K562 (cell line): ENCODE results near the gene FBXL3. TPM values are rescaled to one million over a fixed set of nuclear protein-coding genes. Genes with fewer than 3 reads are reported as not detected.

Source experiments
- ATAC-seq: fragments of 200-7000 bp; cut with Tn5 transposase; 3 replicates; pipeline ENCODE4 v1.9.1; 2020; ENCODE audit warnings: moderate library complexity
- BruUV-seq: library from RNA; stranded (reverse); fragments of 400-500 nt; replicated peaks from 2 replicates; lab custom pipeline; 2021; lab: Mats Ljungman, UMichigan
- CTCF ChIA-PET: fragments of 300-600 bp; formaldehyde crosslinking; extraction: SDS; loops from one replicate; lab custom pipeline; 2021; ENCODE audit warnings: low intra/inter-chr PET ratio; lab: Yijun Ruan, JAX
- POLR2A ChIA-PET: fragments of 300-600, 350-650 bp; sonication (Branson Sonifier 250); formaldehyde crosslinking; extraction: SDS; loops from one replicate; lab custom pipeline; 2021; ENCODE audit warnings: antibody characterized with exemption, inconsistent platforms; lab: Yijun Ruan, JAX
- DNase-seq, 4 experiments: peaks; one replicate each; pipeline versions ENCODE4 v3.0.0 to v3.0.0-alpha.2; 2011 to 2018; ENCODE audit warnings: low spot score in 3 of 4, mixed read lengths in 3 of 4; ENCODE audit errors: extremely low read depth in 1 of 4
- FAIRE-seq: peaks from 2 replicates; lab custom pipeline; 2011; peaks lifted over from hg19 to GRCh38; lab: Jason Lieb, UNC
- H2AFZ ChIP-seq: 2 replicates; pipeline ENCODE4 v1.6.0; 2011; ENCODE audit warnings: low read depth, low read length, control low read depth, inconsistent platforms
- H3K27ac ChIP-seq: fragments of 200-600 bp; 3 replicates; pipeline ENCODE4 v1.8.0; 2011; ENCODE audit warnings: low read depth, mild to moderate bottlenecking, control low read depth, inconsistent platforms, low read length, moderate library complexity, mixed read lengths; ENCODE audit errors: extremely low read depth
- H3K27me3 ChIP-seq, 2 experiments: fragments of 300-600 bp in 1 of 2; 2 replicates in 1 of 2; 3 replicates in 1 of 2; pipeline versions ENCODE4 v1.6.0 to v1.8.0; 2011; ENCODE audit warnings: inconsistent platforms in 2 of 2, low read length in 2 of 2, mild to moderate bottlenecking in 1 of 2, mixed read lengths in 1 of 2, moderate library complexity in 1 of 2; ENCODE audit not compliant: control insufficient read depth in 2 of 2, insufficient read depth in 2 of 2
- H3K36me3 ChIP-seq: fragments of 300-600 bp; 3 replicates; pipeline ENCODE4 v1.8.0; 2011; ENCODE audit warnings: mild to moderate bottlenecking, low read length, inconsistent platforms; ENCODE audit not compliant: control insufficient read depth, insufficient read depth
- H3K4me1 ChIP-seq, 2 experiments: fragments of 200-600 bp in 1 of 2; replicated peaks in 1 of 2; 2 replicates in 1 of 2; 3 replicates in 1 of 2; pipeline versions ENCODE4 v1.5.1 to v1.8.0; 2011; ENCODE audit warnings: inconsistent platforms in 2 of 2, low read length in 2 of 2, mild to moderate bottlenecking in 1 of 2, mixed read lengths in 1 of 2, moderate library complexity in 1 of 2; ENCODE audit not compliant: control insufficient read depth in 2 of 2, insufficient read depth in 2 of 2
- H3K4me2 ChIP-seq: 2 replicates; pipeline ENCODE4 v1.6.1; 2011; ENCODE audit warnings: low read length, control low read depth, inconsistent platforms, mixed read lengths; ENCODE audit not compliant: insufficient read depth
- H3K4me3 ChIP-seq: fragments of 200-600 bp; sonication (generic), shearing (Covaris generic); 2 replicates; pipeline ENCODE4 v1.5.1; 2016; ENCODE audit warnings: control low read depth, inconsistent platforms
- H3K79me2 ChIP-seq: fragments of 200-600 bp; 3 replicates; pipeline ENCODE4 v1.8.0; 2011; ENCODE audit warnings: low read length, inconsistent platforms; ENCODE audit not compliant: control insufficient read depth, insufficient read depth
- H3K9ac ChIP-seq, 2 experiments: 2 replicates each; pipeline versions ENCODE4 v1.6.0 to v1.6.1; 2011; ENCODE audit warnings: low read depth in 2 of 2, low read length in 2 of 2, control low read depth in 1 of 2, inconsistent platforms in 1 of 2, mild to moderate bottlenecking in 1 of 2, mixed read lengths in 1 of 2; ENCODE audit not compliant: insufficient read depth in 1 of 2
- H3K9me1 ChIP-seq: one replicate; pipeline ENCODE4 v1.6.0; 2011; ENCODE audit warnings: inconsistent platforms, mild to moderate bottlenecking, low read length, moderate library complexity; ENCODE audit not compliant: control insufficient read depth, insufficient read depth
- H3K9me3 ChIP-seq: replicated peaks from 2 replicates; pipeline ENCODE4 v1.5.1; 2011; ENCODE audit warnings: low read depth, low read length, inconsistent platforms; ENCODE audit not compliant: control insufficient read depth, insufficient read depth
- H4K20me1 ChIP-seq: replicated peaks from 2 replicates; pipeline ENCODE4 v1.6.1; 2011; ENCODE audit warnings: low read length, inconsistent platforms, mixed read lengths; ENCODE audit not compliant: control insufficient read depth, insufficient read depth
- RBM14 ChIP-seq: fragments of 200-400 bp; formaldehyde crosslinking; IDR thresholded peaks from 2 replicates; pipeline ENCODE4 v1.6.1; 2018; ENCODE audit warnings: low read depth, mild to moderate bottlenecking, low read length, moderate library complexity, borderline replicate concordance; ENCODE audit not compliant: insufficient read depth
- ZNF79 ChIP-seq: fragments of 250-450 bp; sonication (Bioruptor Pico); IDR thresholded peaks from 2 replicates; pipeline ENCODE4 v1.4.0; 2020; ENCODE audit warnings: low read depth, mild to moderate bottlenecking, moderate library complexity
- WGBS: fragments of 100-300 bp; shearing (Covaris generic); methylation state at CpG from one replicate; pipeline ENCODE4 v1.1.6; 2016; ENCODE audit warnings: low coverage, mixed read lengths; ENCODE audit not compliant: insufficient coverage; ENCODE audit errors: missing lambda C conversion rate; 5-methylcytosine and 5-hydroxymethylcytosine counted together
- in situ Hi-C: fragments of 300-500 bp; cut with MboI; formaldehyde crosslinking; loops from 4 replicates; pipeline ENCODE4 v1.15.0; 2018; ENCODE audit warnings: inconsistent platforms, mixed read lengths
- intact Hi-C: fragments of 100-400 bp; cut with micrococcal nuclease; formaldehyde crosslinking; loops from 2 replicates; pipeline ENCODE4 v1.14.2; 2022
- polyA plus RNA-seq, 8 experiments: library from polyadenylated mRNA; depleted of rRNA in 4 of 8; stranded (reverse) in 5 of 8; unstranded in 3 of 8; fragments of >200 nt; fragmentation: Nextera tagmentation in 2 of 8; fragmentation: Illumina TruSeq in 1 of 8; extraction: Ambion mirVana in 2 of 8; extraction: Trizol in 1 of 8; gene quantifications; 2 replicates each; pipeline versions ENCODE4 v1.2.1 to v1.2.3, GENCODE V29; 2011 to 2014; ENCODE audit warnings: inconsistent platforms in 1 of 8, missing spikeins in 1 of 8
- total RNA-seq, 7 experiments: library from RNA; depleted of rRNA in 6 of 7; stranded (reverse); fragments of >200 nt in 6 of 7; fragmentation: Illumina TruSeq in 2 of 7; extraction: Trizol in 2 of 7; gene quantifications; 2 replicates each; pipeline versions ENCODE4 v1.2.1 to v1.2.3, GENCODE V29; 2011 to 2021; ENCODE audit warnings: low replicate concordance in 1 of 7
- TF ChIP-seq, protein P1 (sequence below): fragments of 450-650 bp; IDR thresholded peaks from 2 replicates; pipeline ENCODE4 v1.6.1; 2016; ENCODE audit warnings: mild to moderate bottlenecking, moderate library complexity
- TF ChIP-seq, protein P2 (sequence below): fragments of 450-650 bp; formaldehyde crosslinking; IDR thresholded peaks from 2 replicates; pipeline ENCODE4 v1.4.0; 2020; ENCODE audit warnings: mild to moderate bottlenecking, mixed read lengths
- TF ChIP-seq, protein P3 (sequence below): sonication (generic); formaldehyde crosslinking; IDR thresholded peaks from 2 replicates; pipeline ENCODE4 v1.4.0; 2020; ENCODE audit warnings: mild to moderate bottlenecking, missing genetic modification reagents

The FBXL3 gene
- total and polyA plus RNA-seq, 9 of the 15 experiments (the other 6 are each of a cell fraction or from before 2014, with no cell fraction given) = 3.8 to 16.4 (median 12.6) TPM

DNA sequence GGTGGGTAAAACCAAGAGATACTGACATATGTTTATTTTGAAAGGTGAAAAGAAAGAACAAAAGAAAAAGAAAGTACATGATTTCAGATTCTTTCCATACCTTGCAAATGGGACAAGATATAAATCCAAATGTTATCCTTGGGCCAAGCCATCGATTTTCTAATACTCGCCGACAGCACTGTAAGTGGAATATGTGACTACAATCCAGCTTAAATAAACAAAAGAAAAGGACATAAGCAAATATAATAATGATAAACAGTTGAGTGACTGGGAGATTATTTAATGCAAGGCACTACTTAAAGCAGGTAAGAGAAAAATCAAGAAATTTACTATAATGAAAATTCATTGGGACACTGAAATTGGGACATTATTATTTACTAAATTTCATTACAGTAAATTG is 29.9 kb upstream of the FBXL3 start:
- intact Hi-C loops (no loop called here), in situ Hi-C loops (no loop called here)
- Histone ChIP-seq H2AFZ (no peak overlapping the region), H3K9me3 (no peaks in the 10 kb centered on the region), H3K9ac (no peak overlapping the region), H3K4me3 (no peak overlapping the region), H3K4me2 (no peak overlapping the region), H3K27me3 (no peaks in the 10 kb centered on the region), H3K27ac (no peak overlapping the region), H3K79me2 (no peaks in the 10 kb centered on the region), H3K9me1 (no peaks in the 10 kb centered on the region), H4K20me1 (no peaks in the 10 kb centered on the region), H3K36me3 (peaks cover 36% of the 10 kb centered on the region; the same call in 2 of the 3 replicates), H3K4me1 (no peaks in the 10 kb centered on the region)
- 96% methylated on average over 3 of the region's 3 CpGs for WGBS
- ChIA-PET POLR2A (no interaction called here), CTCF (no interaction called here)
- DNase-seq (no peak), FAIRE-seq (no peak), ATAC-seq (no peak)
- BruUV-seq = no TSS peak
- TF ChIP-seq, protein P1, sequence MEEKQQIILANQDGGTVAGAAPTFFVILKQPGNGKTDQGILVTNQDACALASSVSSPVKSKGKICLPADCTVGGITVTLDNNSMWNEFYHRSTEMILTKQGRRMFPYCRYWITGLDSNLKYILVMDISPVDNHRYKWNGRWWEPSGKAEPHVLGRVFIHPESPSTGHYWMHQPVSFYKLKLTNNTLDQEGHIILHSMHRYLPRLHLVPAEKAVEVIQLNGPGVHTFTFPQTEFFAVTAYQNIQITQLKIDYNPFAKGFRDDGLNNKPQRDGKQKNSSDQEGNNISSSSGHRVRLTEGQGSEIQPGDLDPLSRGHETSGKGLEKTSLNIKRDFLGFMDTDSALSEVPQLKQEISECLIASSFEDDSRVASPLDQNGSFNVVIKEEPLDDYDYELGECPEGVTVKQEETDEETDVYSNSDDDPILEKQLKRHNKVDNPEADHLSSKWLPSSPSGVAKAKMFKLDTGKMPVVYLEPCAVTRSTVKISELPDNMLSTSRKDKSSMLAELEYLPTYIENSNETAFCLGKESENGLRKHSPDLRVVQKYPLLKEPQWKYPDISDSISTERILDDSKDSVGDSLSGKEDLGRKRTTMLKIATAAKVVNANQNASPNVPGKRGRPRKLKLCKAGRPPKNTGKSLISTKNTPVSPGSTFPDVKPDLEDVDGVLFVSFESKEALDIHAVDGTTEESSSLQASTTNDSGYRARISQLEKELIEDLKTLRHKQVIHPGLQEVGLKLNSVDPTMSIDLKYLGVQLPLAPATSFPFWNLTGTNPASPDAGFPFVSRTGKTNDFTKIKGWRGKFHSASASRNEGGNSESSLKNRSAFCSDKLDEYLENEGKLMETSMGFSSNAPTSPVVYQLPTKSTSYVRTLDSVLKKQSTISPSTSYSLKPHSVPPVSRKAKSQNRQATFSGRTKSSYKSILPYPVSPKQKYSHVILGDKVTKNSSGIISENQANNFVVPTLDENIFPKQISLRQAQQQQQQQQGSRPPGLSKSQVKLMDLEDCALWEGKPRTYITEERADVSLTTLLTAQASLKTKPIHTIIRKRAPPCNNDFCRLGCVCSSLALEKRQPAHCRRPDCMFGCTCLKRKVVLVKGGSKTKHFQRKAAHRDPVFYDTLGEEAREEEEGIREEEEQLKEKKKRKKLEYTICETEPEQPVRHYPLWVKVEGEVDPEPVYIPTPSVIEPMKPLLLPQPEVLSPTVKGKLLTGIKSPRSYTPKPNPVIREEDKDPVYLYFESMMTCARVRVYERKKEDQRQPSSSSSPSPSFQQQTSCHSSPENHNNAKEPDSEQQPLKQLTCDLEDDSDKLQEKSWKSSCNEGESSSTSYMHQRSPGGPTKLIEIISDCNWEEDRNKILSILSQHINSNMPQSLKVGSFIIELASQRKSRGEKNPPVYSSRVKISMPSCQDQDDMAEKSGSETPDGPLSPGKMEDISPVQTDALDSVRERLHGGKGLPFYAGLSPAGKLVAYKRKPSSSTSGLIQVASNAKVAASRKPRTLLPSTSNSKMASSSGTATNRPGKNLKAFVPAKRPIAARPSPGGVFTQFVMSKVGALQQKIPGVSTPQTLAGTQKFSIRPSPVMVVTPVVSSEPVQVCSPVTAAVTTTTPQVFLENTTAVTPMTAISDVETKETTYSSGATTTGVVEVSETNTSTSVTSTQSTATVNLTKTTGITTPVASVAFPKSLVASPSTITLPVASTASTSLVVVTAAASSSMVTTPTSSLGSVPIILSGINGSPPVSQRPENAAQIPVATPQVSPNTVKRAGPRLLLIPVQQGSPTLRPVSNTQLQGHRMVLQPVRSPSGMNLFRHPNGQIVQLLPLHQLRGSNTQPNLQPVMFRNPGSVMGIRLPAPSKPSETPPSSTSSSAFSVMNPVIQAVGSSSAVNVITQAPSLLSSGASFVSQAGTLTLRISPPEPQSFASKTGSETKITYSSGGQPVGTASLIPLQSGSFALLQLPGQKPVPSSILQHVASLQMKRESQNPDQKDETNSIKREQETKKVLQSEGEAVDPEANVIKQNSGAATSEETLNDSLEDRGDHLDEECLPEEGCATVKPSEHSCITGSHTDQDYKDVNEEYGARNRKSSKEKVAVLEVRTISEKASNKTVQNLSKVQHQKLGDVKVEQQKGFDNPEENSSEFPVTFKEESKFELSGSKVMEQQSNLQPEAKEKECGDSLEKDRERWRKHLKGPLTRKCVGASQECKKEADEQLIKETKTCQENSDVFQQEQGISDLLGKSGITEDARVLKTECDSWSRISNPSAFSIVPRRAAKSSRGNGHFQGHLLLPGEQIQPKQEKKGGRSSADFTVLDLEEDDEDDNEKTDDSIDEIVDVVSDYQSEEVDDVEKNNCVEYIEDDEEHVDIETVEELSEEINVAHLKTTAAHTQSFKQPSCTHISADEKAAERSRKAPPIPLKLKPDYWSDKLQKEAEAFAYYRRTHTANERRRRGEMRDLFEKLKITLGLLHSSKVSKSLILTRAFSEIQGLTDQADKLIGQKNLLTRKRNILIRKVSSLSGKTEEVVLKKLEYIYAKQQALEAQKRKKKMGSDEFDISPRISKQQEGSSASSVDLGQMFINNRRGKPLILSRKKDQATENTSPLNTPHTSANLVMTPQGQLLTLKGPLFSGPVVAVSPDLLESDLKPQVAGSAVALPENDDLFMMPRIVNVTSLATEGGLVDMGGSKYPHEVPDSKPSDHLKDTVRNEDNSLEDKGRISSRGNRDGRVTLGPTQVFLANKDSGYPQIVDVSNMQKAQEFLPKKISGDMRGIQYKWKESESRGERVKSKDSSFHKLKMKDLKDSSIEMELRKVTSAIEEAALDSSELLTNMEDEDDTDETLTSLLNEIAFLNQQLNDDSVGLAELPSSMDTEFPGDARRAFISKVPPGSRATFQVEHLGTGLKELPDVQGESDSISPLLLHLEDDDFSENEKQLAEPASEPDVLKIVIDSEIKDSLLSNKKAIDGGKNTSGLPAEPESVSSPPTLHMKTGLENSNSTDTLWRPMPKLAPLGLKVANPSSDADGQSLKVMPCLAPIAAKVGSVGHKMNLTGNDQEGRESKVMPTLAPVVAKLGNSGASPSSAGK = no peak
- TF ChIP-seq ZNF79 (CRISPR knock-in tag) (no peak), RBM14 (no peak)
- TF ChIP-seq, protein P2, sequence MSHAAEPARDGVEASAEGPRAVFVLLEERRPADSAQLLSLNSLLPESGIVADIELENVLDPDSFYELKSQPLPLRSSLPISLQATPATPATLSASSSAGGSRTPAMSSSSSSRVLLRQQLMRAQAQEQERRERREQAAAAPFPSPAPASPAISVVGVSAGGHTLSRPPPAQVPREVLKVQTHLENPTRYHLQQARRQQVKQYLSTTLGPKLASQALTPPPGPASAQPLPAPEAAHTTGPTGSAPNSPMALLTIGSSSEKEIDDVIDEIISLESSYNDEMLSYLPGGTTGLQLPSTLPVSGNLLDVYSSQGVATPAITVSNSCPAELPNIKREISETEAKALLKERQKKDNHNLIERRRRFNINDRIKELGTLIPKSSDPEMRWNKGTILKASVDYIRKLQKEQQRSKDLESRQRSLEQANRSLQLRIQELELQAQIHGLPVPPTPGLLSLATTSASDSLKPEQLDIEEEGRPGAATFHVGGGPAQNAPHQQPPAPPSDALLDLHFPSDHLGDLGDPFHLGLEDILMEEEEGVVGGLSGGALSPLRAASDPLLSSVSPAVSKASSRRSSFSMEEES = no peak
- TF ChIP-seq, protein P3, sequence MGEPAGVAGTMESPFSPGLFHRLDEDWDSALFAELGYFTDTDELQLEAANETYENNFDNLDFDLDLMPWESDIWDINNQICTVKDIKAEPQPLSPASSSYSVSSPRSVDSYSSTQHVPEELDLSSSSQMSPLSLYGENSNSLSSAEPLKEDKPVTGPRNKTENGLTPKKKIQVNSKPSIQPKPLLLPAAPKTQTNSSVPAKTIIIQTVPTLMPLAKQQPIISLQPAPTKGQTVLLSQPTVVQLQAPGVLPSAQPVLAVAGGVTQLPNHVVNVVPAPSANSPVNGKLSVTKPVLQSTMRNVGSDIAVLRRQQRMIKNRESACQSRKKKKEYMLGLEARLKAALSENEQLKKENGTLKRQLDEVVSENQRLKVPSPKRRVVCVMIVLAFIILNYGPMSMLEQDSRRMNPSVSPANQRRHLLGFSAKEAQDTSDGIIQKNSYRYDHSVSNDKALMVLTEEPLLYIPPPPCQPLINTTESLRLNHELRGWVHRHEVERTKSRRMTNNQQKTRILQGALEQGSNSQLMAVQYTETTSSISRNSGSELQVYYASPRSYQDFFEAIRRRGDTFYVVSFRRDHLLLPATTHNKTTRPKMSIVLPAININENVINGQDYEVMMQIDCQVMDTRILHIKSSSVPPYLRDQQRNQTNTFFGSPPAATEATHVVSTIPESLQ (CRISPR knock-in tag) = no peak
